HG02938 (cell line): ENCODE data around the gene POU6F2.
"Not testable (repeated sequence)": the region's sequence is repeated elsewhere in the genome, so short reads cannot be mapped to it uniquely, and the experiment has no call there.

Experiments
- ATAC-seq: cut with Tn5 transposase; IDR thresholded peaks from one replicate; pipeline ENCODE4 v1.9.1; 2021; ENCODE audit warnings: mild to moderate bottlenecking, moderate library complexity; ENCODE audit not compliant: unreplicated experiment

The POU6F2 gene

GRCh38 chr7:39183796-39184195 is 206.1 kb downstream of the POU6F2 start:
- ATAC-seq = no peak

GRCh38 chr7:39184391-39184790 is 206.7 kb downstream of the POU6F2 start:
- ATAC-seq = no peak

- ATAC-seq = no peak
Observed at GRCh38 chr7:39186131-39186530, 208.4 kb downstream of the POU6F2 start.

GRCh38 chr7:39186671-39187070 is 209.0 kb downstream of the POU6F2 start:
- no peak for ATAC-seq

- ATAC-seq = no peak
Observed at GRCh38 chr7:39187130-39187529, 209.4 kb downstream of the POU6F2 start.

GRCh38 chr7:39192476-39192875 is 214.8 kb downstream of the POU6F2 start:
- no peak for ATAC-seq

- ATAC-seq = not testable (repeated sequence)
Observed at GRCh38 chr7:39194388-39194787, 216.7 kb downstream of the POU6F2 start.

GRCh38 chr7:39195967-39196366 is 218.3 kb downstream of the POU6F2 start:
- no peak for ATAC-seq

- no peak for ATAC-seq
Observed at GRCh38 chr7:39197831-39198230, 220.1 kb downstream of the POU6F2 start.

GRCh38 chr7:39198556-39198955 is 220.8 kb downstream of the POU6F2 start:
- ATAC-seq = no peak

- no peak for ATAC-seq
Observed at GRCh38 chr7:39199006-39199405, 221.3 kb downstream of the POU6F2 start.

- ATAC-seq = no peak
Observed at GRCh38 chr7:39199951-39200350, 222.2 kb downstream of the POU6F2 start.

GRCh38 chr7:39202041-39202440 is 224.3 kb downstream of the POU6F2 start:
- no peak for ATAC-seq

- ATAC-seq = no peak
Observed at GRCh38 chr7:39210362-39210761, 232.7 kb downstream of the POU6F2 start.

GRCh38 chr7:39211581-39211980 is 233.9 kb downstream of the POU6F2 start:
- no peak for ATAC-seq

- ATAC-seq = no peak
Observed at GRCh38 chr7:39212876-39213275, 235.2 kb downstream of the POU6F2 start.

- ATAC-seq = no peak
Observed at GRCh38 chr7:39217783-39218182, 240.1 kb downstream of the POU6F2 start.

- no peak for ATAC-seq
Observed at GRCh38 chr7:39219869-39220268, 242.2 kb downstream of the POU6F2 start.

GRCh38 chr7:39221901-39222300 is 244.2 kb downstream of the POU6F2 start:
- ATAC-seq = no peak

- no peak for ATAC-seq
Observed at GRCh38 chr7:39228946-39229345, 251.2 kb downstream of the POU6F2 start.

- no peak for ATAC-seq
Observed at GRCh38 chr7:39233851-39234529, 256.3 kb downstream of the POU6F2 start.

- ATAC-seq = no peak
Observed at GRCh38 chr7:39238234-39238869, 260.6 kb downstream of the POU6F2 start.

- no peak for ATAC-seq
Observed at GRCh38 chr7:39240864-39241263, 263.2 kb downstream of the POU6F2 start.
